Measurements from ENCODE around the gene ERN1.

Gene ERN1

DNA sequence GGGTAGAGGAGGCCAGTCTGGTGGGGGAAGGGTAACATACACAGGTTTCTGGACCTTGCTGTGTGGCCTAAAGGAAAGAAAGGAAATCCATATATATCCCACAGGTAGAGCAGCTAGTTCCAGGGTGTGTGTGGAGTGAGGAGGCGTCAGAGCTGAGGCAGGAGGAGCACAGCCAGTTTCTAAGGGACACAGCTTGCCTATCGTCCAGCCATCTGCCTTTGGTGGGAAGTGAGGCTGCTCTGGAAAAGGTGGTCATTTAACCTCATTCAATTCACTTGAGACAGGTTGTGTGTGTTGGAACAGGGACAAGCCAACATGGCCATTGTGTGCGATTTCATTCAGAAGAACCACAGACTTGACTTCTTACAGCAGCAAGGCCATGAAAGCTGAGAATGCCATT lies 36.9 kb upstream of the ERN1 start:
- H3K4me1 ChIP-seq = no peaks in the 10 kb centered on the region
- TF ChIP-seq, protein P1, sequence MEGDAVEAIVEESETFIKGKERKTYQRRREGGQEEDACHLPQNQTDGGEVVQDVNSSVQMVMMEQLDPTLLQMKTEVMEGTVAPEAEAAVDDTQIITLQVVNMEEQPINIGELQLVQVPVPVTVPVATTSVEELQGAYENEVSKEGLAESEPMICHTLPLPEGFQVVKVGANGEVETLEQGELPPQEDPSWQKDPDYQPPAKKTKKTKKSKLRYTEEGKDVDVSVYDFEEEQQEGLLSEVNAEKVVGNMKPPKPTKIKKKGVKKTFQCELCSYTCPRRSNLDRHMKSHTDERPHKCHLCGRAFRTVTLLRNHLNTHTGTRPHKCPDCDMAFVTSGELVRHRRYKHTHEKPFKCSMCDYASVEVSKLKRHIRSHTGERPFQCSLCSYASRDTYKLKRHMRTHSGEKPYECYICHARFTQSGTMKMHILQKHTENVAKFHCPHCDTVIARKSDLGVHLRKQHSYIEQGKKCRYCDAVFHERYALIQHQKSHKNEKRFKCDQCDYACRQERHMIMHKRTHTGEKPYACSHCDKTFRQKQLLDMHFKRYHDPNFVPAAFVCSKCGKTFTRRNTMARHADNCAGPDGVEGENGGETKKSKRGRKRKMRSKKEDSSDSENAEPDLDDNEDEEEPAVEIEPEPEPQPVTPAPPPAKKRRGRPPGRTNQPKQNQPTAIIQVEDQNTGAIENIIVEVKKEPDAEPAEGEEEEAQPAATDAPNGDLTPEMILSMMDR (IDR thresholded peaks at IDR 0.05) = no peak
- intact Hi-C loops (cut with DNase I; ENCODE audit: low total_unique reads) = no loop called here
- H3K4me3 ChIP-seq = no peak overlapping the region
- DNase-seq = no peak
- H3K9me3 ChIP-seq = no peaks in the 10 kb centered on the region
- H3K27me3 ChIP-seq = no peaks in the 10 kb centered on the region
- no peak overlapping the region for H3K27ac ChIP-seq
- peaks cover 0 to 68% (median 6%) of the 10 kb centered on the region in 3 donors for H3K36me3 ChIP-seq

DNA sequence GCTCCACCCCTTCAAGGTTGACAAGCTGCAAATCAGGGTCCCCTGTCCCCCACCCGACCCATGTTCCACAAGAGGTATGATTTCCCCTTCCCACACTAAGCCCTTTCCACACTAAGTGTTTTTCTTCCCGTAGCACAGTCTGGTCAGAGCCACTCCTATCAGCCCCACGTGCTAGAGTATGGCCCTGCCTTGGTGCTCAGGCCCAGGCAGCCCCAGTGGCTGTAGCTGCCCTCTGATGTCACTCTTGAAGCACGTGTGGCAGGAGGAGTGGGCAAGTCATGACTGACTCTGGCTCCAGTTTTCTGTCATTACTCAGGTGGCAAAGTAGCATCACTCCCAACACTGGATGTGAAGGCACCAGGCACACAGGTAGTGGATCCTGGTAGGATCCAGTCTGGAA lies 35.4 kb upstream of the ERN1 start:
- Histone ChIP-seq H3K27me3 (no peaks in the 10 kb centered on the region), H3K4me1 (no peaks in the 10 kb centered on the region), H3K36me3 (peaks cover 0 to 60% (median 0%) of the 10 kb centered on the region in 3 donors), H3K9me3 (no peaks in the 10 kb centered on the region), H3K27ac (no peak overlapping the region), H3K4me3 (no peak overlapping the region)
- no peak for DNase-seq
- intact Hi-C loops (cut with DNase I; ENCODE audit: low total_unique reads) = no loop called here
- TF ChIP-seq, protein P1 (IDR thresholded peaks at IDR 0.05) = no peak

- DNase-seq = no peak
- intact Hi-C loops (cut with DNase I; ENCODE audit: low total_unique reads) = no loop called here
- no peaks in the 10 kb centered on the region for H3K4me1 ChIP-seq
- TF ChIP-seq, protein P1 (IDR thresholded peaks at IDR 0.05) = no peak
- no peak overlapping the region for H3K27ac ChIP-seq
- no peaks in the 10 kb centered on the region for H3K27me3 ChIP-seq
- no peak overlapping the region for H3K4me3 ChIP-seq
- peaks cover 0 to 55% (median 0%) of the 10 kb centered on the region in 3 donors for H3K36me3 ChIP-seq
- H3K9me3 ChIP-seq = no peaks in the 10 kb centered on the region
Measured at GRCh38 chr17:64164596-64165285, 34.8 kb upstream of the ERN1 start.

GRCh38 chr17:64163468-64163867 lies 33.5 kb upstream of the ERN1 start:
- Histone ChIP-seq H3K36me3 (peaks cover 0 to 59% (median 0%) of the 10 kb centered on the region in 3 donors), H3K4me1 (peaks cover 0 to 5% (median 0%) of the 10 kb centered on the region in 4 donors), H3K27ac (no peak overlapping the region), H3K27me3 (no peaks in the 10 kb centered on the region), H3K4me3 (no peak overlapping the region), H3K9me3 (no peaks in the 10 kb centered on the region)
- DNase-seq = no peak
- intact Hi-C loops (cut with DNase I; ENCODE audit: low total_unique reads) = no loop called here
- TF ChIP-seq, protein P1 (IDR thresholded peaks at IDR 0.05) = no peak

DNA sequence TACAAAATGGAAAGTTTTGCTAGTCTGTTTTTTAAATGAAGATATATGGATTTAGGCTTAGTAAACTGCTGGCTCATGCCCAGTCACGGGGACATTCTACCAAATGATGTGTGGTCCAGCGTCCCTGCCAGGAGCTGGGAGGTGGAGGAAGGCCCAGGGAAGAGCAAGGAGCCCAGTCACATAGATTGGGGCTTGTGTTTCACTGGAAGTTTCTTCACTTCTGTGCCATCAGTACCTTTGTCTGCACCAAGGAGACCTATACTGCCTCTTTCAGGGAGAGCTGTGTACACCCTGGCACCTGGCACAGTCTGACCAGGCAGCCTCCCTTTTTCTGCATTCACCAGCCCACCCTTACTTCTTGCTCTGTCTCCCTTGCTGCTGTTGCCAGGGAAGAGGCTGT lies 32.6 kb upstream of the ERN1 start:
- DNase-seq = no peak
- Histone ChIP-seq H3K27me3 (no peaks in the 10 kb centered on the region), H3K4me3 (no peak overlapping the region), H3K36me3 (peaks cover 0 to 57% (median 0%) of the 10 kb centered on the region in 3 donors), H3K27ac (no peak overlapping the region), H3K9me3 (no peaks in the 10 kb centered on the region), H3K4me1 (peaks cover 0 to 5% (median 0%) of the 10 kb centered on the region in 4 donors)
- TF ChIP-seq, protein P1 (IDR thresholded peaks at IDR 0.05) = no peak
- intact Hi-C loops (cut with DNase I; ENCODE audit: low total_unique reads) = no loop called here

Measured in tibial artery (tissue), 4 donors.